Adrenal gland (tissue), 12 donors: ENCODE results near the gene ADAM10. TPM values are rescaled to one million over a fixed set of nuclear protein-coding genes. Genes with fewer than 3 reads are reported as not detected.

Source experiments
- DNase-seq, 7 donors: peaks; one replicate each; pipeline ENCODE4 v3.0.0-alpha.2; 2019 to 2020
- H3K27ac ChIP-seq, 5 donors: fragments of 200-600 bp; sonication (generic) in 4 of 5; 1 replicate in 3 of 5; 2 replicates in 2 of 5; pipeline versions ENCODE4 v1.5.1 to v1.8.0; 2016 to 2020; ENCODE audit warnings: mild to moderate bottlenecking in 1 of 5
- H3K27me3 ChIP-seq: fragments of 200-600 bp; 2 replicates; pipeline ENCODE4 v1.8.0; 2021
- H3K36me3 ChIP-seq, 2 donors: fragments of 200-600 bp; replicated peaks in 1 of 2; 1 replicate in 1 of 2; 2 replicates in 1 of 2; pipeline versions ENCODE4 v1.5.1 to v1.8.0; 2018 to 2022
- H3K4me1 ChIP-seq, 2 donors: fragments of 200-600 bp; replicated peaks in 1 of 2; 1 replicate in 1 of 2; 2 replicates in 1 of 2; pipeline versions ENCODE4 v1.5.1 to v1.8.0; 2018 to 2021
- H3K4me3 ChIP-seq, 4 donors: fragments of 200-600 bp; sonication (generic) in 3 of 4; one replicate each; pipeline ENCODE4 v1.5.1; 2016 to 2018
- H3K9me3 ChIP-seq, 3 donors: fragments of 200-600 bp; sonication (generic) in 1 of 3; replicated peaks in 1 of 3; 1 replicate in 2 of 3; 2 replicates in 1 of 3; pipeline versions ENCODE4 v1.5.1 to v1.8.0; 2016 to 2021
- POLR2A ChIP-seq, 2 donors: fragments of 450-650 bp; IDR thresholded peaks; one replicate each; pipeline ENCODE4 v1.6.1; 2017; ENCODE audit warnings: antibody characterized with exemption in 2 of 2, mild to moderate bottlenecking in 2 of 2, moderate library complexity in 1 of 2
- WGBS, 4 donors: extraction: QIAGEN DNeasy Blood & Tissue Kit in 2 of 4; methylation state at CpG; one replicate each; pipeline versions ENCODE4 v1.1.5 to v1.1.7; 2013 to 2017; 5-methylcytosine and 5-hydroxymethylcytosine counted together
- intact Hi-C, 2 donors: fragments of 100-400 bp; cut with DNase I; formaldehyde crosslinking; loops; one replicate each; pipeline versions ENCODE4 v1.14.1 to v1.15.0; 2022 to 2023
- polyA plus RNA-seq, 3 donors: library from polyadenylated mRNA; stranded (reverse); fragments of 200-250 nt in 2 of 3; fragments of 350-450 nt in 1 of 3; fragmentation: Illumina TruSeq in 1 of 3; extraction: RNeasy Lipid Tissue Mini Kit (QIAGEN cat#74804) in 1 of 3; gene quantifications; one replicate each; pipeline ENCODE4 v1.2.3, GENCODE V29; 2013 to 2014
- total RNA-seq, 9 donors: library from RNA; depleted of rRNA in 4 of 9; stranded (reverse); fragments of >200 nt in 4 of 9; fragments of 120-200 nt in 1 of 9; fragmentation: NEBNext Ultra II Directional in 1 of 9; extraction: Animal tissue kit (Norgen Biotek cat#: 25700) in 1 of 9; gene quantifications; one replicate each; pipeline versions ENCODE4 v1.1.0 to v1.2.4, GENCODE V29; 2013 to 2023
- TF ChIP-seq, protein P1 (sequence below), 6 experiments: fragments of 450-650 bp in 4 of 6; fragments of 200-600 bp in 2 of 6; sonication (generic) in 1 of 6; IDR thresholded peaks; 1 replicate in 5 of 6; 2 replicates in 1 of 6; pipeline versions ENCODE4 v1.5.1 to v1.8.0; 2016 to 2021; ENCODE audit warnings: antibody characterized with exemption in 6 of 6, mild to moderate bottlenecking in 2 of 6, moderate library complexity in 1 of 6
- donor health status: healthy with polysubstance abuse.
- donor health status: Bipolar disorder and iron deficiency.
- donor health status: DM: yes; HTN: yes; CAD: no.
- donor health status: DM: no; HTN: no; CAD: no.
- donor health status: DM: no; HTN: no; CAD: no.
- donor health status: DM: yes; HTN: yes; CAD: no.

The ADAM10 gene
- total and polyA plus RNA-seq, 12 donors = 6.2 to 97.9 (median 50.7) TPM

DNA sequence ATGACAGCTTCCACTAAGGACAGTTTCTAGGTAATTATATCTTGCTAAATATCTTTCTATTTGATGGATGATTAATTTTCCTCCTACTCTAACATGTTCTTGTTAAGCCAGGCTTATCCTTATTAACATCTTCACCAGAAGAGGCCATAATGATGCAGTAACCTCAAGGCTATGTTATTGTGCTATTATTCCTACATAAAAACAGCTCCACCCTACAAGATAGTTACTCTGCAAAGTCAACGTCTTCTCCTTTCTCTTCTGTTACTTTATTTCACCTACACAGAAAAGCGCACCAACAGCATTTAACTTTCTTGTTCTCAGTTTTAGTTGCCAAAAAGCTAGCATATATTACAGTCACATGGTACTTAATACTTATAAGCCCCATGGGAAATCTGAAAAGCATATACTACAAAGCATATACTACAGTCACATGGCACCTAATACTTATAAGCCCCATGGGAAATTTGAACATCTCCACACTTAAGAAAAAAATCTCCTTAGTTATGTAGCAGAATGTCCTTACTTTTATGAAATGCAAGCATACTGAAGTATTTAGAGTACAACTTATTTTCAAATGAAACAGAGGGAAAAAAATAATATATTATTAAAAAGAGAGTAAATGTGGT, 13.4 kb downstream of the ADAM10 start:
- H3K36me3 ChIP-seq = no peaks in the 10 kb centered on the region
- peaks cover 16 to 24% of the 10 kb centered on the region in 2 donors for H3K4me1 ChIP-seq
- no peaks in the 10 kb centered on the region for H3K27me3 ChIP-seq
- intact Hi-C loops = no loop called here
- no peak overlapping the region for H3K4me3 ChIP-seq
- no peak overlapping the region for H3K27ac ChIP-seq
- WGBS, 4 donors = 72 to 79% (median 76%) methylated on average over 2 of the region's 2 CpGs
- no peaks in the 10 kb centered on the region for H3K9me3 ChIP-seq
- no peak for TF ChIP-seq POLR2A (IDR thresholded peaks at IDR 0.05)
- TF ChIP-seq, protein P1, sequence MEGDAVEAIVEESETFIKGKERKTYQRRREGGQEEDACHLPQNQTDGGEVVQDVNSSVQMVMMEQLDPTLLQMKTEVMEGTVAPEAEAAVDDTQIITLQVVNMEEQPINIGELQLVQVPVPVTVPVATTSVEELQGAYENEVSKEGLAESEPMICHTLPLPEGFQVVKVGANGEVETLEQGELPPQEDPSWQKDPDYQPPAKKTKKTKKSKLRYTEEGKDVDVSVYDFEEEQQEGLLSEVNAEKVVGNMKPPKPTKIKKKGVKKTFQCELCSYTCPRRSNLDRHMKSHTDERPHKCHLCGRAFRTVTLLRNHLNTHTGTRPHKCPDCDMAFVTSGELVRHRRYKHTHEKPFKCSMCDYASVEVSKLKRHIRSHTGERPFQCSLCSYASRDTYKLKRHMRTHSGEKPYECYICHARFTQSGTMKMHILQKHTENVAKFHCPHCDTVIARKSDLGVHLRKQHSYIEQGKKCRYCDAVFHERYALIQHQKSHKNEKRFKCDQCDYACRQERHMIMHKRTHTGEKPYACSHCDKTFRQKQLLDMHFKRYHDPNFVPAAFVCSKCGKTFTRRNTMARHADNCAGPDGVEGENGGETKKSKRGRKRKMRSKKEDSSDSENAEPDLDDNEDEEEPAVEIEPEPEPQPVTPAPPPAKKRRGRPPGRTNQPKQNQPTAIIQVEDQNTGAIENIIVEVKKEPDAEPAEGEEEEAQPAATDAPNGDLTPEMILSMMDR (IDR thresholded peaks at IDR 0.05) = no peak
- DNase-seq = no peak

GRCh38 chr15:58734859-58735258, 14.6 kb downstream of the ADAM10 start:
- Histone ChIP-seq H3K27me3 (no peaks in the 10 kb centered on the region), H3K27ac (no peak overlapping the region), H3K36me3 (no peaks in the 10 kb centered on the region), H3K4me3 (no peak overlapping the region), H3K4me1 (peaks cover 16 to 24% of the 10 kb centered on the region in 2 donors), H3K9me3 (no peaks in the 10 kb centered on the region)
- WGBS, 4 donors = 57 to 64% (median 58%) methylated on average over 2 of the region's 2 CpGs
- DNase-seq = no peak
- TF ChIP-seq, protein P1 (IDR thresholded peaks at IDR 0.05) = no peak
- no peak for TF ChIP-seq POLR2A (IDR thresholded peaks at IDR 0.05)
- intact Hi-C loops = no loop called here

- no peaks in the 10 kb centered on the region for H3K36me3 ChIP-seq
- H3K27ac ChIP-seq = no peak overlapping the region
- intact Hi-C loops = no loop called here
- H3K27me3 ChIP-seq = no peaks in the 10 kb centered on the region
- no peak overlapping the region for H3K4me3 ChIP-seq
- WGBS, 4 donors = 92 to 98% (median 95%) methylated on average over 4 of the region's 4 CpGs
- no peaks in the 10 kb centered on the region for H3K9me3 ChIP-seq
- TF ChIP-seq, protein P1 (IDR thresholded peaks at IDR 0.05) = no peak
- TF ChIP-seq POLR2A (IDR thresholded peaks at IDR 0.05) = no peak
- DNase-seq = no peak
- H3K4me1 ChIP-seq = peaks cover 5 to 12% of the 10 kb centered on the region in 2 donors
These were observed 16.7 kb downstream of the ADAM10 start for GRCh38 chr15:58732625-58733363.

- intact Hi-C loops = no loop called here
- no peak overlapping the region for H3K4me3 ChIP-seq
- no peak for TF ChIP-seq POLR2A (IDR thresholded peaks at IDR 0.05)
- TF ChIP-seq, protein P1 (IDR thresholded peaks at IDR 0.05) = no peak
- 79 to 92% (median 85%) methylated on average over 5 of the region's 5 CpGs for WGBS, 4 donors
- H3K36me3 ChIP-seq = no peaks in the 10 kb centered on the region
- no peaks in the 10 kb centered on the region for H3K27me3 ChIP-seq
- peaks cover 5 to 9% of the 10 kb centered on the region in 2 donors for H3K4me1 ChIP-seq
- H3K9me3 ChIP-seq = no peaks in the 10 kb centered on the region
- H3K27ac ChIP-seq = no peak overlapping the region
- peak in 1 of 7 donors; percentile 22 for DNase-seq
These were observed 17.6 kb downstream of the ADAM10 start for GRCh38 chr15:58731756-58732535.
